GM19455 (cell line): Measurements from ENCODE around the gene PODN.

Source experiments
- ATAC-seq: cut with Tn5 transposase; IDR thresholded peaks from one replicate; pipeline ENCODE4 v1.9.1; 2021; ENCODE audit not compliant: unreplicated experiment

Gene PODN

GRCh38 chr1:53049574-53049967 is 12.4 kb upstream of the PODN start:
- no peak for ATAC-seq

GRCh38 chr1:53050310-53050709 is 11.7 kb upstream of the PODN start:
- no peak for ATAC-seq

GRCh38 chr1:53051676-53052075 is 10.3 kb upstream of the PODN start:
- no peak for ATAC-seq

- no peak for ATAC-seq
Observed at GRCh38 chr1:53057127-53057526, 4.9 kb upstream of the PODN start.

GRCh38 chr1:53060579-53060978 is 1.4 kb upstream of the PODN start:
- ATAC-seq = no peak

GRCh38 chr1:53061123-53061858 is 722 bp upstream of the PODN start:
- no peak for ATAC-seq

- ATAC-seq = no peak
Observed at GRCh38 chr1:53062708-53063591, 937 bp downstream of the PODN start.

- ATAC-seq = no peak
Observed at GRCh38 chr1:53063744-53064515, 1.9 kb downstream of the PODN start.

- no peak for ATAC-seq
Observed at GRCh38 chr1:53065391-53065790, 3.4 kb downstream of the PODN start.

GRCh38 chr1:53066488-53066887 is 4.5 kb downstream of the PODN start:
- ATAC-seq = no peak

- no peak for ATAC-seq
Observed at GRCh38 chr1:53066891-53067738, 5.1 kb downstream of the PODN start.

GRCh38 chr1:53067886-53068285 is 5.9 kb downstream of the PODN start:
- ATAC-seq = no peak

- no peak for ATAC-seq
Observed at GRCh38 chr1:53068314-53069099, 6.5 kb downstream of the PODN start.

- ATAC-seq = no peak
Observed at GRCh38 chr1:53069265-53069662, 7.3 kb downstream of the PODN start.

GRCh38 chr1:53069663-53070327 is 7.8 kb downstream of the PODN start:
- no peak for ATAC-seq

GRCh38 chr1:53070621-53071020 is 8.6 kb downstream of the PODN start:
- no peak for ATAC-seq

GRCh38 chr1:53071167-53071865 is 9.3 kb downstream of the PODN start:
- no peak for ATAC-seq

- ATAC-seq = no peak
Observed at GRCh38 chr1:53071915-53072314, 9.9 kb downstream of the PODN start.

GRCh38 chr1:53073287-53073686 is 11.3 kb downstream of the PODN start:
- no peak for ATAC-seq
